Measurements from ENCODE around the gene KLHL36. TPM values are rescaled to one million over a fixed set of nuclear protein-coding genes. Genes with fewer than 3 reads are reported as not detected.

KLHL36 gene
- total and polyA plus RNA-seq, 8 donors, result 23.8 to 50.9 (median 28.3) TPM

GRCh38 chr16:84650062-84650991, 2.0 kb downstream of the KLHL36 start:
- no peaks in the 10 kb centered on the region for H3K9me3 ChIP-seq
- ATAC-seq (no peak), DNase-seq (no peak)
- H3K36me3 ChIP-seq, result peaks cover 0 to 45% of the 10 kb centered on the region in 2 donors
- intact Hi-C loops (cut with DNase I), result no loop called here
- no peaks in the 10 kb centered on the region for H3K27me3 ChIP-seq
- H3K4me3 ChIP-seq, result no peak overlapping the region
- H3K27ac ChIP-seq, result no peak overlapping the region
- TF ChIP-seq CTCF (IDR thresholded peaks at IDR 0.05), result no peak
- peaks cover 7 to 23% of the 10 kb centered on the region in 2 donors for H3K4me1 ChIP-seq

GRCh38 chr16:84652566-84652965, 4.3 kb downstream of the KLHL36 start:
- H3K36me3 ChIP-seq, result peaks cover 0 to 60% of the 10 kb centered on the region in 2 donors
- intact Hi-C loops (cut with DNase I), result no loop called here

GRCh38 chr16:84654238-84654637, 5.9 kb downstream of the KLHL36 start:
- no peaks in the 10 kb centered on the region for H3K27me3 ChIP-seq
- peaks cover 0 to 16% of the 10 kb centered on the region in 2 donors for H3K4me1 ChIP-seq
- no peaks in the 10 kb centered on the region for H3K9me3 ChIP-seq
- ATAC-seq (no peak), DNase-seq (no peak)
- H3K36me3 ChIP-seq, result peaks cover 0 to 77% of the 10 kb centered on the region in 2 donors
- no peak overlapping the region for H3K4me3 ChIP-seq
- intact Hi-C loops (cut with DNase I), result no loop called here
- no peak for TF ChIP-seq CTCF (IDR thresholded peaks at IDR 0.05)
- H3K27ac ChIP-seq, result no peak overlapping the region

More at GRCh38 chr16:84652566-84652965, 4.3 kb downstream of the KLHL36 start:
- Histone ChIP-seq H3K9me3 (no peaks in the 10 kb centered on the region), H3K4me3 (no peak overlapping the region), H3K27me3 (no peaks in the 10 kb centered on the region), H3K27ac (no peak overlapping the region), H3K4me1 (peaks cover 5 to 23% of the 10 kb centered on the region in 2 donors)
- no peak for DNase-seq
- no peak for ATAC-seq
- TF ChIP-seq CTCF (IDR thresholded peaks at IDR 0.05), result no peak

- no peak overlapping the region for H3K27ac ChIP-seq
- no peak overlapping the region for H3K4me3 ChIP-seq
- no peaks in the 10 kb centered on the region for H3K27me3 ChIP-seq
- ATAC-seq (no peak), DNase-seq (no peak)
- intact Hi-C loops (cut with DNase I), result no loop called here
- H3K9me3 ChIP-seq, result no peaks in the 10 kb centered on the region
- no peak for TF ChIP-seq CTCF (IDR thresholded peaks at IDR 0.05)
- H3K36me3 ChIP-seq, result peaks cover 0 to 84% of the 10 kb centered on the region in 2 donors
- H3K4me1 ChIP-seq, result peaks cover 0 to 9% of the 10 kb centered on the region in 2 donors
Observed at GRCh38 chr16:84654998-84655397, 6.7 kb downstream of the KLHL36 start.

GRCh38 chr16:84656649-84657048, 8.3 kb downstream of the KLHL36 start:
- ATAC-seq, result no peak
- H3K4me1 ChIP-seq, result peaks cover 0 to 4% of the 10 kb centered on the region in 2 donors
- H3K27me3 ChIP-seq, result no peaks in the 10 kb centered on the region
- no peaks in the 10 kb centered on the region for H3K9me3 ChIP-seq
- H3K4me3 ChIP-seq, result no peak overlapping the region
- no peak for DNase-seq
- intact Hi-C loops (cut with DNase I), result no loop called here
- H3K36me3 ChIP-seq, result peaks cover 0 to 93% of the 10 kb centered on the region in 2 donors
- no peak overlapping the region for H3K27ac ChIP-seq
- TF ChIP-seq CTCF (IDR thresholded peaks at IDR 0.05), result no peak
